ENCODE data around the gene BICDL1.

- TF ChIP-seq, protein P1, sequence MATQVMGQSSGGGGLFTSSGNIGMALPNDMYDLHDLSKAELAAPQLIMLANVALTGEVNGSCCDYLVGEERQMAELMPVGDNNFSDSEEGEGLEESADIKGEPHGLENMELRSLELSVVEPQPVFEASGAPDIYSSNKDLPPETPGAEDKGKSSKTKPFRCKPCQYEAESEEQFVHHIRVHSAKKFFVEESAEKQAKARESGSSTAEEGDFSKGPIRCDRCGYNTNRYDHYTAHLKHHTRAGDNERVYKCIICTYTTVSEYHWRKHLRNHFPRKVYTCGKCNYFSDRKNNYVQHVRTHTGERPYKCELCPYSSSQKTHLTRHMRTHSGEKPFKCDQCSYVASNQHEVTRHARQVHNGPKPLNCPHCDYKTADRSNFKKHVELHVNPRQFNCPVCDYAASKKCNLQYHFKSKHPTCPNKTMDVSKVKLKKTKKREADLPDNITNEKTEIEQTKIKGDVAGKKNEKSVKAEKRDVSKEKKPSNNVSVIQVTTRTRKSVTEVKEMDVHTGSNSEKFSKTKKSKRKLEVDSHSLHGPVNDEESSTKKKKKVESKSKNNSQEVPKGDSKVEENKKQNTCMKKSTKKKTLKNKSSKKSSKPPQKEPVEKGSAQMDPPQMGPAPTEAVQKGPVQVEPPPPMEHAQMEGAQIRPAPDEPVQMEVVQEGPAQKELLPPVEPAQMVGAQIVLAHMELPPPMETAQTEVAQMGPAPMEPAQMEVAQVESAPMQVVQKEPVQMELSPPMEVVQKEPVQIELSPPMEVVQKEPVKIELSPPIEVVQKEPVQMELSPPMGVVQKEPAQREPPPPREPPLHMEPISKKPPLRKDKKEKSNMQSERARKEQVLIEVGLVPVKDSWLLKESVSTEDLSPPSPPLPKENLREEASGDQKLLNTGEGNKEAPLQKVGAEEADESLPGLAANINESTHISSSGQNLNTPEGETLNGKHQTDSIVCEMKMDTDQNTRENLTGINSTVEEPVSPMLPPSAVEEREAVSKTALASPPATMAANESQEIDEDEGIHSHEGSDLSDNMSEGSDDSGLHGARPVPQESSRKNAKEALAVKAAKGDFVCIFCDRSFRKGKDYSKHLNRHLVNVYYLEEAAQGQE (tag by site-specific recombination; IDR thresholded peaks at IDR 0.05): no peak
- TF ChIP-seq ZNF394 (tag by site-specific recombination; IDR thresholded peaks at IDR 0.05; ENCODE audit: borderline replicate concordance) (no peak), ZBTB48 (tag by site-specific recombination; IDR thresholded peaks at IDR 0.05) (no peak), KLF16 (tag by site-specific recombination; IDR thresholded peaks at IDR 0.05) (no peak)
- TF ChIP-seq, protein P2, sequence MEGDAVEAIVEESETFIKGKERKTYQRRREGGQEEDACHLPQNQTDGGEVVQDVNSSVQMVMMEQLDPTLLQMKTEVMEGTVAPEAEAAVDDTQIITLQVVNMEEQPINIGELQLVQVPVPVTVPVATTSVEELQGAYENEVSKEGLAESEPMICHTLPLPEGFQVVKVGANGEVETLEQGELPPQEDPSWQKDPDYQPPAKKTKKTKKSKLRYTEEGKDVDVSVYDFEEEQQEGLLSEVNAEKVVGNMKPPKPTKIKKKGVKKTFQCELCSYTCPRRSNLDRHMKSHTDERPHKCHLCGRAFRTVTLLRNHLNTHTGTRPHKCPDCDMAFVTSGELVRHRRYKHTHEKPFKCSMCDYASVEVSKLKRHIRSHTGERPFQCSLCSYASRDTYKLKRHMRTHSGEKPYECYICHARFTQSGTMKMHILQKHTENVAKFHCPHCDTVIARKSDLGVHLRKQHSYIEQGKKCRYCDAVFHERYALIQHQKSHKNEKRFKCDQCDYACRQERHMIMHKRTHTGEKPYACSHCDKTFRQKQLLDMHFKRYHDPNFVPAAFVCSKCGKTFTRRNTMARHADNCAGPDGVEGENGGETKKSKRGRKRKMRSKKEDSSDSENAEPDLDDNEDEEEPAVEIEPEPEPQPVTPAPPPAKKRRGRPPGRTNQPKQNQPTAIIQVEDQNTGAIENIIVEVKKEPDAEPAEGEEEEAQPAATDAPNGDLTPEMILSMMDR (tag by site-specific recombination; IDR thresholded peaks at IDR 0.05): no peak
- TF ChIP-seq, protein P3, sequence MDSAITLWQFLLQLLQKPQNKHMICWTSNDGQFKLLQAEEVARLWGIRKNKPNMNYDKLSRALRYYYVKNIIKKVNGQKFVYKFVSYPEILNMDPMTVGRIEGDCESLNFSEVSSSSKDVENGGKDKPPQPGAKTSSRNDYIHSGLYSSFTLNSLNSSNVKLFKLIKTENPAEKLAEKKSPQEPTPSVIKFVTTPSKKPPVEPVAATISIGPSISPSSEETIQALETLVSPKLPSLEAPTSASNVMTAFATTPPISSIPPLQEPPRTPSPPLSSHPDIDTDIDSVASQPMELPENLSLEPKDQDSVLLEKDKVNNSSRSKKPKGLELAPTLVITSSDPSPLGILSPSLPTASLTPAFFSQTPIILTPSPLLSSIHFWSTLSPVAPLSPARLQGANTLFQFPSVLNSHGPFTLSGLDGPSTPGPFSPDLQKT (IDR thresholded peaks at IDR 0.05; ENCODE audit: borderline replicate concordance, low read depth, low read length): no peak
- TF ChIP-seq, protein P4, sequence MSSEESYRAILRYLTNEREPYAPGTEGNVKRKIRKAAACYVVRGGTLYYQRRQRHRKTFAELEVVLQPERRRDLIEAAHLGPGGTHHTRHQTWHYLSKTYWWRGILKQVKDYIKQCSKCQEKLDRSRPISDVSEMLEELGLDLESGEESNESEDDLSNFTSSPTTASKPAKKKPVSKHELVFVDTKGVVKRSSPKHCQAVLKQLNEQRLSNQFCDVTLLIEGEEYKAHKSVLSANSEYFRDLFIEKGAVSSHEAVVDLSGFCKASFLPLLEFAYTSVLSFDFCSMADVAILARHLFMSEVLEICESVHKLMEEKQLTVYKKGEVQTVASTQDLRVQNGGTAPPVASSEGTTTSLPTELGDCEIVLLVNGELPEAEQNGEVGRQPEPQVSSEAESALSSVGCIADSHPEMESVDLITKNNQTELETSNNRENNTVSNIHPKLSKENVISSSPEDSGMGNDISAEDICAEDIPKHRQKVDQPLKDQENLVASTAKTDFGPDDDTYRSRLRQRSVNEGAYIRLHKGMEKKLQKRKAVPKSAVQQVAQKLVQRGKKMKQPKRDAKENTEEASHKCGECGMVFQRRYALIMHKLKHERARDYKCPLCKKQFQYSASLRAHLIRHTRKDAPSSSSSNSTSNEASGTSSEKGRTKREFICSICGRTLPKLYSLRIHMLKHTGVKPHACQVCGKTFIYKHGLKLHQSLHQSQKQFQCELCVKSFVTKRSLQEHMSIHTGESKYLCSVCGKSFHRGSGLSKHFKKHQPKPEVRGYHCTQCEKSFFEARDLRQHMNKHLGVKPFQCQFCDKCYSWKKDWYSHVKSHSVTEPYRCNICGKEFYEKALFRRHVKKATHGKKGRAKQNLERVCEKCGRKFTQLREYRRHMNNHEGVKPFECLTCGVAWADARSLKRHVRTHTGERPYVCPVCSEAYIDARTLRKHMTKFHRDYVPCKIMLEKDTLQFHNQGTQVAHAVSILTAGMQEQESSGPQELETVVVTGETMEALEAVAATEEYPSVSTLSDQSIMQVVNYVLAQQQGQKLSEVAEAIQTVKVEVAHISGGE (tag by site-specific recombination; conservative IDR thresholded peaks at IDR 0.05; ENCODE audit: low read depth): no peak
Measured at GRCh38 chr12:120140603-120141002, 151.6 kb downstream of the BICDL1 start.
